Mesothelial cell of epicardium (in vitro differentiated cells): ENCODE measurements around the gene SIL1. TPM values are rescaled to one million over a fixed set of nuclear protein-coding genes. Genes with fewer than 3 reads are reported as not detected.
A peak's percentile ranks its signal among the peaks of the same experiment; 100 is the strongest.

Experiments used
- DNase-seq, 2 experiments: peaks; one replicate each; pipeline ENCODE4 v3.0.0; 2021; ENCODE audit warnings: low spot score in 2 of 2; ENCODE audit not compliant: unreplicated experiment in 2 of 2
- H3K27ac Mint-ChIP-seq: 2 replicates; pipeline ENCODE4 v1.8.0; 2021; ENCODE audit warnings: mixed read lengths
- H3K27me3 Mint-ChIP-seq: 2 replicates; pipeline ENCODE4 v1.8.0; 2021; ENCODE audit warnings: low read depth, mixed read lengths
- H3K36me3 Mint-ChIP-seq: 2 replicates; pipeline ENCODE4 v1.8.0; 2021; ENCODE audit warnings: mixed read lengths
- H3K4me1 Mint-ChIP-seq: 2 replicates; pipeline ENCODE4 v1.8.0; 2021; ENCODE audit warnings: mixed read lengths
- H3K4me3 Mint-ChIP-seq: 2 replicates; pipeline ENCODE4 v1.8.0; 2021; ENCODE audit warnings: mild to moderate bottlenecking, moderate library complexity, mixed read lengths
- H3K9me3 Mint-ChIP-seq: 2 replicates; pipeline ENCODE4 v1.8.0; 2021; ENCODE audit warnings: mixed read lengths
- total RNA-seq: library from RNA; stranded (reverse); gene quantifications from 3 replicates; pipeline ENCODE4 v1.2.1, GENCODE V29; 2021
- TF ChIP-seq, protein P1 (sequence below): fragments of 200-600 bp; sonication (generic); IDR thresholded peaks from one replicate; pipeline ENCODE4 v1.5.0; 2021; ENCODE audit warnings: antibody characterized with exemption; ENCODE audit not compliant: unreplicated experiment

SIL1 gene
- total RNA-seq, 1 donor from 2014 or later: 46.2 TPM

DNA sequence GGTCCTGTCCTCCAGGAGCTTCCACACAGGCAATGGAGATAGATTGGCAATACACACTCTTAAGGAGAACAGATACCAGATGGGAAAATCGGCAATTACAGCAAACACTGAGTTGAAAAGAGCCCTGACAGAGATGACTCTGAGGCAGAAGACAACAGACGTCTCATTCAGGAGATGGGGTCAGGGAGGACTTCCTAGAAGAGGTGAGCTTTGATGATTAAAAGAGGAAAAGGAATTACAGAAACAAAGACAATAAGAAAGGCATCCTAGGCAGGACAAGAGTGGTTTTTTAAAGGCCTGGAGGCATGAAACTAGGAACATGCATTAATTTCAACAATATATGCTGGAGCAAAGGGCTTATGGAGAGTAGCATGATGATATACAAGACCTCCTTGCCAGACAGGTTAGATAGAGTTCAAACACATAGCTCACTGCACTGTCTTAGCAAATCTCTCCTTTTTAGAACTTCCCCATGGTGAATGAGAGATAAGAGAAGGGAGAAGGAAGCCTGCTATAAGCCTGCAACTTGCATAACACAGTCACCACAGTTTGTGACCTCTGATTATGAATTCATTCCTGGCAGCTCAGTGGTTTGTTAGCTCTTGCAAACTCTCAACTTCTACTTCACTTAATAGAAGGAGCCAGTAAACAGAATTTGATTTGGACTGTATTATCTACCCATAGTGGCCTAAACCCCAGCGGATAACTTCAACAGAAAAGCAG, 48.5 kb downstream of the SIL1 start:
- Mint-ChIP-seq H3K9me3 (peaks cover 3% of the 10 kb centered on the region), H3K4me3 (no peak overlapping the region), H3K27ac (peak overlapping the region; percentile 96), H3K4me1 (peaks cover 76% of the 10 kb centered on the region), H3K36me3 (peaks cover 2% of the 10 kb centered on the region), H3K27me3 (no peaks in the 10 kb centered on the region)
- TF ChIP-seq, protein P1, sequence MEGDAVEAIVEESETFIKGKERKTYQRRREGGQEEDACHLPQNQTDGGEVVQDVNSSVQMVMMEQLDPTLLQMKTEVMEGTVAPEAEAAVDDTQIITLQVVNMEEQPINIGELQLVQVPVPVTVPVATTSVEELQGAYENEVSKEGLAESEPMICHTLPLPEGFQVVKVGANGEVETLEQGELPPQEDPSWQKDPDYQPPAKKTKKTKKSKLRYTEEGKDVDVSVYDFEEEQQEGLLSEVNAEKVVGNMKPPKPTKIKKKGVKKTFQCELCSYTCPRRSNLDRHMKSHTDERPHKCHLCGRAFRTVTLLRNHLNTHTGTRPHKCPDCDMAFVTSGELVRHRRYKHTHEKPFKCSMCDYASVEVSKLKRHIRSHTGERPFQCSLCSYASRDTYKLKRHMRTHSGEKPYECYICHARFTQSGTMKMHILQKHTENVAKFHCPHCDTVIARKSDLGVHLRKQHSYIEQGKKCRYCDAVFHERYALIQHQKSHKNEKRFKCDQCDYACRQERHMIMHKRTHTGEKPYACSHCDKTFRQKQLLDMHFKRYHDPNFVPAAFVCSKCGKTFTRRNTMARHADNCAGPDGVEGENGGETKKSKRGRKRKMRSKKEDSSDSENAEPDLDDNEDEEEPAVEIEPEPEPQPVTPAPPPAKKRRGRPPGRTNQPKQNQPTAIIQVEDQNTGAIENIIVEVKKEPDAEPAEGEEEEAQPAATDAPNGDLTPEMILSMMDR: no peak
- DNase-seq: no peak

DNA sequence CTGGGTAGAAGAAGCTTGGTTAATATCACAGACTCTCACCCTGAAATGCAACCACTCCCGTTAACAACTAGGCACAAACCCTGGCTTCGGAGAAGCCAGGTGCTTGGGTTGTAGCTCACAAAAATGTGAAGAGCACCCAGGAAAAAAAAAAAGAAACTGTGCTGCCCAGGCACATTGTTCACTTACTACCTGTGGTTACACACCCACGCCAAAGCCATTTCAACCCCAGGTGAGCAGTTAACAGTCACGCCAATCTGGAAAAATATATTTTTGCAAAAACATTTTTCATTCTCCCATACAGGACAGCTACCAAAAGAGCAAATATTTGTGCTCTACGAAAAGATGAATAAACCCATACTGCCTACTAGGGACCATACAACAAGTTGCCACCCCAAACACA, 49.2 kb downstream of the SIL1 start:
- Mint-ChIP-seq H3K36me3 (peaks cover 4% of the 10 kb centered on the region), H3K4me3 (no peak overlapping the region), H3K4me1 (peaks cover 69% of the 10 kb centered on the region), H3K9me3 (peaks cover 3% of the 10 kb centered on the region), H3K27ac (peak overlapping the region; percentile 96), H3K27me3 (no peaks in the 10 kb centered on the region)
- TF ChIP-seq, protein P1: no peak
- DNase-seq: no peak

DNA sequence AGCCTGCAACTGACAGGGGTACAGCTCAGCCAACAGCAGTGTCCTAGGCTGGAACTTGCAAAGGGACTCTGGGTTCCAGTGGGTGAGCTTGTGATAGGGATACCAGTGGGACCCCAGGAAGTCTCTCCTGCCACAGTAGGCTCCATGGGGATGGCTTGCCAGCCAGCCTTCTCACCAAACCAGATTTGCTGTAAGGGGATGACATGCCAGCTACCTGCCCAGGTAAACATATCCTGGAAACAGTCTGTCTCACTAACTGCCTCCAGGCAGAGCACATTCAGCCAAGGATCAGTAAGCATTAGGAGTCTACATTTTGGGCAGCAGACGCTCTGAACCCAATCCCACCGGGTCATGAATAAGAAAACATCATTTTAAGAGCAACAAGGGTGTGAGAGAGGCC, 49.9 kb downstream of the SIL1 start:
- H3K27ac Mint-ChIP-seq: peak overlapping the region; percentile 96
- peaks cover 63% of the 10 kb centered on the region for H3K4me1 Mint-ChIP-seq
- DNase-seq: no peak
- H3K27me3 Mint-ChIP-seq: no peaks in the 10 kb centered on the region
- peaks cover 3% of the 10 kb centered on the region for H3K9me3 Mint-ChIP-seq
- H3K4me3 Mint-ChIP-seq: no peak overlapping the region
- TF ChIP-seq, protein P1: no peak
- peaks cover 6% of the 10 kb centered on the region for H3K36me3 Mint-ChIP-seq

DNA sequence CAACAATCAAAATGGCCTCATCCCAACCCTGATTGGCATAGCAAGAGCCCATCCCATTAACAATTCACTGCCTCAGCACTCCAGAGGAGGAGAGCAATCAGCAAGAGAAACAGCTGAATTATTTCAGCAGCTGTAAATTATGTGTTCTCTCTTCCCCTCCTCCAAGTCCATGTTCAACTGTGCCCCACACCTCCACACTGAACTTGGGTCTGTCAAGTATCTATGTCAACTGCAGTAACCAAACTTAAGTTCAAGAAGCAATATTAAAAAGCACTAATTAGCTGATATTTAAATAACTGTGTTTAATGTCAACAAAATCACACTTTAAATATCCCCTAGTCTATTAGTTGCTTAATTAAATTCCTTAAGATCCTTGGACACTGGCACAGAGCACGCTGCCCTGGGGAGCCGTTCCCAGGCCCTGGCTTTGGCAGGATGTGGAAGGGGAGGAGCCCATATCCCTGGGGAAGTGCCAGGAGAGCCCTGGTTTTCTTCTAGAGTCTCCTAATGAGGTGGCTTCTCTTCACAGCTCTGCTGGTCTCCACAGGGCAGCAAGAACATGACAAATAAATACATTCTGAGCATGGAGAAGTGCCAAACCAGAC, 50.6 kb downstream of the SIL1 start:
- no peaks in the 10 kb centered on the region for H3K27me3 Mint-ChIP-seq
- TF ChIP-seq, protein P1: no peak
- H3K4me1 Mint-ChIP-seq: peaks cover 57% of the 10 kb centered on the region
- H3K9me3 Mint-ChIP-seq: peaks cover 3% of the 10 kb centered on the region
- DNase-seq: no peak
- H3K36me3 Mint-ChIP-seq: peaks cover 6% of the 10 kb centered on the region
- H3K27ac Mint-ChIP-seq: peak overlapping the region; percentile 96
- H3K4me3 Mint-ChIP-seq: no peak overlapping the region

DNA sequence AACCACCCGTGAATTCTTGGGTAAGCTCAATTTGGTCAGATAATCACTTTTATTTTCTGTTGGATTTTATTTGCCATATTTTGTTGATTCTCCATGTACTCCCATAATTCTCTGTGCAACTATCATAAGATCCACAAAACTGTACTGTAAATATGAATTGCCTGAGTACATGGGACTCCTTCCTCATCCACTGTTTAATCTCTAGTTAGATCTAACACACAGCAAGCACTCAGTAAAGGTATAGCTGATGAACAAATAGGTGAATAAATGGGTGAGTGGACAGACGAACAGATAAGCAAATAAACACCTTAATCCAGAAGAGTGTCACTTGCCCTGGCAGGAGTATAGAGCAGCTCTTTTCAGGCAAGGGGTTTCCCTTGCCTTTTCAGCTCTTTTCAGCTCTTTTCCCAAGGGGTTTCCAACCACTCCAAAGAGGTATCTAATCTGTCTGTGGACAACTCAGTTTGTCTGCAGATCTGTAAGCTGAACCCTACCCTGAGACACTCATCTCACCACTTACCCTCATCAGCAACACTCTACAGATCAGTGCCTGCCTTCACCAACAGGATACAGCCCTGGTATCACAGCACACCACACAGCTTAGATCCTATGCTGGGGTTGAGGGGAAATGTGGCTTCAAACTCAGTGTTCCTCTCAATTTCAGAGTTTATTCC, 51.2 kb downstream of the SIL1 start:
- no peak overlapping the region for H3K4me3 Mint-ChIP-seq
- H3K4me1 Mint-ChIP-seq: peaks cover 59% of the 10 kb centered on the region
- H3K36me3 Mint-ChIP-seq: peaks cover 6% of the 10 kb centered on the region
- TF ChIP-seq, protein P1: no peak
- peaks cover 3% of the 10 kb centered on the region for H3K9me3 Mint-ChIP-seq
- DNase-seq: no peak
- no peaks in the 10 kb centered on the region for H3K27me3 Mint-ChIP-seq
- peak overlapping the region; percentile 96 for H3K27ac Mint-ChIP-seq
